Mucosa of rectum (tissue), 2 donors: ENCODE measurements around the gene CUL4A.
"Not testable (repeated sequence)": the region's sequence is repeated elsewhere in the genome, so short reads cannot be mapped to it uniquely, and the experiment has no call there.

ENCODE experiments used
- H3K27ac ChIP-seq, 2 donors: one replicate each; pipeline ENCODE4 v1.7.0; 2013; ENCODE audit warnings: inconsistent platforms in 2 of 2, low read depth in 2 of 2, low read length in 2 of 2
- H3K27me3 ChIP-seq, 2 donors: one replicate each; pipeline ENCODE4 v1.7.0; 2013; ENCODE audit warnings: low read length in 2 of 2; ENCODE audit not compliant: control insufficient read depth in 2 of 2, insufficient read depth in 2 of 2
- H3K36me3 ChIP-seq, 2 donors: one replicate each; pipeline ENCODE4 v1.7.0; 2013; ENCODE audit warnings: low read length in 2 of 2; ENCODE audit not compliant: control insufficient read depth in 2 of 2, insufficient read depth in 2 of 2
- H3K4me1 ChIP-seq, 2 donors: one replicate each; pipeline ENCODE4 v1.7.0; 2013; ENCODE audit warnings: low read length in 2 of 2, mild to moderate bottlenecking in 1 of 2; ENCODE audit not compliant: control insufficient read depth in 2 of 2, insufficient read depth in 2 of 2
- H3K4me3 ChIP-seq, 2 donors: one replicate each; pipeline ENCODE4 v1.7.0; 2013; ENCODE audit warnings: low read length in 2 of 2
- H3K9ac ChIP-seq, 2 donors: one replicate each; pipeline ENCODE4 v1.7.0; 2013; ENCODE audit warnings: low read length in 2 of 2, low read depth in 1 of 2, mild to moderate bottlenecking in 1 of 2
- H3K9me3 ChIP-seq, 2 donors: one replicate each; pipeline ENCODE4 v1.7.0; 2013; ENCODE audit warnings: low read length in 2 of 2; ENCODE audit not compliant: control insufficient read depth in 2 of 2
- donor health status: healthy.
- donor health status: Normal muscosa, but diverticular disease.

Gene CUL4A

DNA sequence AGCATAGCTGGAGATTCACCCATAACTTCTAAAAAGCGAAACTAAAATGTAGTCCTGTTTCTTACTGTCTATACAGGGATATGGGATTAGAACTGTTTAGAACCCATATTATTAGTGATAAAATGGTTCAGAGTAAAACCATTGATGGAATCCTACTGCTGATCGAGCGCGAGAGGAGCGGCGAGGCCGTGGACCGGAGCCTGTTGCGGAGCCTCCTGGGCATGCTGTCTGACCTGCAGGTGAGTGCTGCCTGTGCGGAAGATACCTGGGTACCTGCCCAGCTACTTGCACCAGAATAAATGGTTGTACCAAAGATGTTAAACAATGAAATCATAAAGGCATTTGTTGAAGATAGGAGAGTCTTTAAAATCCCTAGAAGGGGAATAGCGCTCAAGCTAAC is 23.7 kb downstream of the CUL4A start:
- Histone ChIP-seq H3K9ac (no peak overlapping the region), H3K27me3 (no peaks in the 10 kb centered on the region), H3K9me3 (no peaks in the 10 kb centered on the region), H3K36me3 (peaks cover 46 to 69% of the 10 kb centered on the region in 2 donors), H3K4me1 (no peaks in the 10 kb centered on the region), H3K4me3 (no peak overlapping the region), H3K27ac (no peak overlapping the region)

DNA sequence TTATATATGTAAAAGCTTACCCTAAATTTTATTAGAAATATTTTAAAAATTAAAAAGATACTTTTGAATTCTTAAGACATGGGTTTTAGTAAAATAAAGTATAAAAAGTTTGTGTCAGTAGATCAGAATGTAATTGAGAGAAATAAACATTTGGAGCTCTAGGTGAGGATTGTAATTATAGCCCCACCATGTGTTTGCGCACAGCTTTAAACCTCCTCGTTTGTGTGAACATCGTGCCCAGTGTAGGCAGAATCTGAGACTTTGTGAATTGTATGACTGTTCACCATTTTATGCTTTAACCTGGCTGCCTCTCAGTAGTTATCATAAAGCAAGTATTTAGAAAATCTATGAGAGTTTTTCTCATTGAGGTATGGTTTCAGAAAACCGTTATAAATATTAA is 29.1 kb downstream of the CUL4A start:
- H3K27me3 ChIP-seq, result no peaks in the 10 kb centered on the region
- H3K36me3 ChIP-seq, result peaks cover 55 to 61% of the 10 kb centered on the region in 2 donors
- H3K9me3 ChIP-seq, result no peaks in the 10 kb centered on the region
- H3K4me3 ChIP-seq, result no peak overlapping the region
- H3K27ac ChIP-seq, result no peak overlapping the region
- H3K4me1 ChIP-seq, result no peaks in the 10 kb centered on the region
- no peak overlapping the region for H3K9ac ChIP-seq

DNA sequence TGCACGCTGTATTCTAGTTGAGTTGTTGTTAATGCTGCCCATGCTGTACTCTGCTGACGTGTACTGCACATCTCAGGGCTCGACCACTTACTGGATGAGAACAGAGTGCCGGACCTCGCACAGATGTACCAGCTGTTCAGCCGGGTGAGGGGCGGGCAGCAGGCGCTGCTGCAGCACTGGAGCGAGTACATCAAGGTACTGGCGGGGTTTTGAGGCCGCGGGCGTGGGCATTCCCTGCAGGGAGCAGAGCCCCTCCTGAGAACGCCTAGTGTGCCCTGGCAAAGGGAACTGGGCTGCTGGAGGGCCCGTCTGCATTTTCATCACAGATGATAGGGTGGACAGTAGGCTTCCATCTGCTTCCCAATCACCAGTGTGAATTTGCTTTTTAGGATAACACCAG is 29.9 kb downstream of the CUL4A start:
- H3K36me3 ChIP-seq, result peaks cover 57 to 68% of the 10 kb centered on the region in 2 donors
- no peak overlapping the region for H3K9ac ChIP-seq
- no peaks in the 10 kb centered on the region for H3K4me1 ChIP-seq
- H3K27ac ChIP-seq, result no peak overlapping the region
- no peaks in the 10 kb centered on the region for H3K9me3 ChIP-seq
- no peaks in the 10 kb centered on the region for H3K27me3 ChIP-seq
- H3K4me3 ChIP-seq, result no peak overlapping the region

DNA sequence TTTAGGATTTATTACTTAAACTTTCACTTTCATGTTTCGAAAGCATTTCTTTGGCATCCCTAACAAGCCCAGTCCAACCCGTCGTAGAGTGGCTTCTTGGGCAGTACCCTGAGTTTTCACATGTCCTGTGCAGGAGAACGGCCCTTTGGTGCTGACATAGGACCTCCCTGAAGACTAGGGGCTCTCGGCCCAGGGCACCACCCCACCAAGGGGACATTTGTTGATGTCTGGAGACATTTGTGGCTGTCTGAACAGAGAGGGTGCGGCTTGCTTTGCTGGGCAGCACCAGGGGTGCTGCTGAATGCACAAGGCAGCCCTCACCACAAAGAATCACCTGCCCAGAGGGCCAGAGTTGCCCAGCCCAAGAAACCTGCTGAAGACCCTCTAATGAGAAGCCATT is 30.6 kb downstream of the CUL4A start:
- Histone ChIP-seq H3K27me3 (no peaks in the 10 kb centered on the region), H3K9me3 (no peaks in the 10 kb centered on the region), H3K4me1 (no peaks in the 10 kb centered on the region), H3K27ac (no peak overlapping the region), H3K9ac (no peak overlapping the region), H3K36me3 (peaks cover 58 to 67% of the 10 kb centered on the region in 2 donors), H3K4me3 (no peak overlapping the region)

DNA sequence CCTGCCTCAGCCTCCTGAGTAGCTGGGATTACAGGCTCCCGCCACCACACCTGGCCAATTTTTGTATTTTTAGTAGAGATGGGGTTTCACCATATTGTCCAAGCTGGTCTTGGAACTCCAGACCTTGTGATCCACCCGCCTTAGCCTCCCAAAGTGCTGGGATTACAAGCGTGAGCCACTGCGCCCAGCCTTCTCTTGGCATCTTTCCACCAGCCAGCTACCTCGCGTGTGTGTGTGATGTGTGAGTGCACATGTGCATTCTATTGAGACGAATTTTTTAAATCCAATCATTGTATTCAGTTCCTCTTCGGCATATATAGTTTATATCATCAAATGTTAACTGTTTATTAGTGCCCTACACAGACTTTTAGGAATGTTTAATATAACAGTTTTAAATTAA is 32.2 kb downstream of the CUL4A start:
- H3K4me3 ChIP-seq, H3K9me3 ChIP-seq, H3K27ac ChIP-seq, H3K4me1 ChIP-seq, H3K9ac ChIP-seq, H3K27me3 ChIP-seq: not testable (repeated sequence)
- peaks cover 67 to 71% of the 10 kb centered on the region in 2 donors for H3K36me3 ChIP-seq

DNA sequence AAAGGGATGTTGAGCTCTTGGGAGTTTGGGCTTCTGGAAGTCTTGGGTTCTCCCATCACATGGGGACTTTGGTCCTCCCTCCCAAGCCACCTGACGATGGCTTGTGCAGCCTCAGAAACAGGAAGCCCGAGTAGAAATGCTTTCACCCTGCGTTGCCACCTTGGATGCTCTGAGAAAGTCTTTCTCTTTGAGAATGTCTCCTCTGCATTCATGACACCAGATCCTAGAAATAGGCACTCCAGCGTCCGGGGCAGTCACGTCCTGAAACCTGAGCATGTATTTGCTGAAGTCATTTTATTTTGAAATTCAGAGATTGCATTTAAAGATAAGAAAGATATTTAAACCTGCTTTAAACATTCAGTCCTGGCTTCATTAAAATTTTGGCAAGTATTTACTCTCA is 34.4 kb downstream of the CUL4A start:
- no peaks in the 10 kb centered on the region for H3K4me1 ChIP-seq
- no peak overlapping the region for H3K27ac ChIP-seq
- no peak overlapping the region for H3K4me3 ChIP-seq
- H3K9ac ChIP-seq, result no peak overlapping the region
- H3K9me3 ChIP-seq, result no peaks in the 10 kb centered on the region
- H3K36me3 ChIP-seq, result peaks cover 76 to 77% of the 10 kb centered on the region in 2 donors
- no peaks in the 10 kb centered on the region for H3K27me3 ChIP-seq

DNA sequence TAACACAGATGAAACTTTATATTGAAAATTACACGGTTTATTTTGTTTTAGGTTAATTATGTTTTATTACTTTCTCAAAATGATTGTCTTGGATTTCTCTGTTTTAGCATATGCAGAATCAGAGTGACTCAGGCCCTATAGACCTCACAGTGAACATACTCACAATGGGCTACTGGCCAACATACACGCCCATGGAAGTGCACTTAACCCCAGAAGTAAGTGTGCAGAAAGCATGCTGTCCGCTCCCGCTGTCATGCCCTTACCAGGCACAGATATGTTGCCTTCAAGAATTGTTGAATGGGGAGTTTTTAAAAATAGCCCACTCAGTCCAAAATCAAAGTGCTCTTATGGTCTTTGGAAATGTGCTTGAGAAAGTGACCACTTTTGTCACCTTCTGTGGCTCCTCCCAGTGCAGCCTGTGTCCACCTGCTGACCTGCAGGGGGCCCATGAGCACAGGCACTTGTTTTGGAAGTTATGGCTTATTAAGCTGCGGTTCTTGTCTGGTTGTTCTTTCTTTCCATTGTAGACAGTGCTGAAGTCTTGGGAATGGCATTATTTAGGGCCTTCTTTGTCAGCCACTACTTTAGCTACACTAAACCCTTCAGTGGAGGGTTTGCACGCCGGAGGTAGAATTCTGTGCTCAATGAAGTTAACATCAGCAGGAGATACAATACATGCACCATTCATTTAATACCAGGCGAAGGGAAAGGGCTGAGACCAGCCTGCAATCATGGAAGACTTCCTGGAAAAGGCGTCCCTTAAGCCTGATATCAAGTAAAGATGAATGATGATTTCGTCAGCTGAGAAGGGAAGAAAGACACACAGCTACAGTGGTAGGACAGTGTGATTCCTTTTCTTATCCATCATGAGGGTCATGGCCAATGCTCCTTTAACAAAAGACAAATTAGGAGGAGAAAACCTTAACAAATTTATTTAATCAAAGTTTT is 36.7 kb downstream of the CUL4A start:
- Histone ChIP-seq H3K4me3 (no peak overlapping the region), H3K4me1 (no peaks in the 10 kb centered on the region), H3K9ac (no peak overlapping the region), H3K9me3 (no peaks in the 10 kb centered on the region), H3K27ac (no peak overlapping the region), H3K27me3 (no peaks in the 10 kb centered on the region), H3K36me3 (peaks cover 82% of the 10 kb centered on the region in 2 donors)

DNA sequence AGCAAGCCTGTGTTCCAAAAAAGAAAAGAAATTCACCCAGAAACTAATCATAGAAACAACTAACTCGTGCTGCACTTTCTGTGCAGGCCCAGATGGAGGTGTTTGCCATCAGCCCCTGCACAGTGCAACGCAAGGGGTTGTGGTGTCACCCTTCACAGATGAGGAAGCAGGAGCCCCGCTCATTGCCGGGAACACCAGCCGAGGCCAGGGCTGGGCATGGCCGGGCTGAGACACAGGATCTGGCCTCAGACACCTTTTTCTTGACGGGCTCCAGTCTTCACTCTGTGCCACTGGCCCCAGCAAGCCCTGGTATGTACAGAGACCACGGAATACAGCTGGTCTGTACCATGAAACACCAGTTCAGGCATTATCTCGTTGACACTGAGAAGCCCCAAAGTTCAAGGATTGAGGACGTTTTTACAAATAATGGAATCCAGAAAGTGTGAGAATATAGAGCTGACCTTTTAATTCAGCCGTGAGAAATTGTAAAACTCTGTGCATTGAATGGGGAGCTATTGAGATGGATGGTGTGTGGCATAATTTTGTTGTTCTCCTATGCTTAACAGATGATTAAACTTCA is 43.2 kb downstream of the CUL4A start:
- H3K9ac ChIP-seq, result no peak overlapping the region
- H3K36me3 ChIP-seq, result peaks cover 73 to 84% of the 10 kb centered on the region in 2 donors
- no peaks in the 10 kb centered on the region for H3K4me1 ChIP-seq
- H3K9me3 ChIP-seq, result no peaks in the 10 kb centered on the region
- no peaks in the 10 kb centered on the region for H3K27me3 ChIP-seq
- no peak overlapping the region for H3K4me3 ChIP-seq
- H3K27ac ChIP-seq, result no peak overlapping the region

DNA sequence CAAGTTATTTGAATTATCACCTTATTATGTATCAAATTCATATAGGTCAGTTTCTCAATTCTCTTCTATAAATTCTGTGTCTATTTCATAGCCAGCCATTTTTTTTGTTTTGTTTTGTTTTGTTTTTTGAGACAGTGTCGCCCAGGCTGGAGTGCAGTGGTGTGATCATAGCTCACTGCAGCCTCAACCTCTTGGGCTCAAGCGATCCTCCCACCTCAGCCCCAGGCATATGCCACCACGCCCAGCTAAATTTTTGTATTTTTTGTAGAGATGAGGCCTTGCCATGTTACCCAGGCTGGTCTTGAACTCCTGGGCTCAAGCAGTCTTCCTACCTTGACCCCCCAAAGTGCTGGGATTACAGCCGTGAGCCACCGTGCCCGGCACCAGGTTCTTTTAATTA is 48.5 kb downstream of the CUL4A start:
- not testable (repeated sequence) for H3K27ac ChIP-seq, H3K9ac ChIP-seq, H3K9me3 ChIP-seq, H3K4me3 ChIP-seq, H3K27me3 ChIP-seq, H3K4me1 ChIP-seq
- peaks cover 48 to 56% of the 10 kb centered on the region in 2 donors for H3K36me3 ChIP-seq

DNA sequence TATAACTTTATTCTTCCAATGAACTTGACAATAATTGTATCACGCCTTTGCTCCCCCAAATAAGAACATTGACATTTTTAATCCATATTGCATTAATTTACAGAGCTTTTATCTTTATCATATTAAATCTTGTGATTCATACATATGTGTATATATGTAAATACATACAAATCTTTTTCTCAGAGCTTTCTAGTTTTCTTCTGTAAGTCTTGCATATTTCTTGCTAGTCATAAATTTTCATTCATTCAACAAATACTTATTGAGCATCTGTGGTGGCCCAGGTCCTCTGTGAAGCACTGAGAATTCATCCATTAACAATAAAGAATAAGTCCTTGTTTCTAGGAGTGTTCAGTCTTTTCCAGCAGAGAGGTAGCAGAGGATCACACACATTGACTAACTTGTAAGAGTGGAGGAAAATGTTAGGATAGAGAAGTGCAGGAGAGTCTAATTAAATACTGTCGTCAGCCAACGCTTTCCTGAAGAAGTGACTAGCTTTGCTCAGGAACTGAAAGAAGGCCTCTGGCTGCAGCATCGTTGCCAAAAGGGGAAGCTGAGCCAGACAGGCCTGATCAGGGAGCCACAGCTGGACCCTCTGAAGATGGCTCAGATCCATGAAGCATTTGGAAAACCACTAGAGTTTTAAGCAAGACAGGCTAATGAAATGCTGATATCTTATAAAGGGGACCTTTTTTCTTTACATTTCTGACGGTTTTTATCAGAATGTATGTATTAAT is 49.1 kb downstream of the CUL4A start:
- H3K4me1 ChIP-seq, result no peaks in the 10 kb centered on the region
- H3K36me3 ChIP-seq, result peaks cover 49 to 57% of the 10 kb centered on the region in 2 donors
- no peaks in the 10 kb centered on the region for H3K27me3 ChIP-seq
- H3K27ac ChIP-seq, result no peak overlapping the region
- no peak overlapping the region for H3K4me3 ChIP-seq
- H3K9ac ChIP-seq, result no peak overlapping the region
- no peaks in the 10 kb centered on the region for H3K9me3 ChIP-seq
